Choroid plexus epithelial cell (primary cell): ENCODE results near the gene PRM2.

ENCODE experiments used
- DNase-seq: peaks from one replicate; pipeline ENCODE4 v3.0.0-alpha.2; 2010; ENCODE audit warnings: low read depth
- H3K4me3 ChIP-seq: 2 replicates; pipeline ENCODE4 v1.5.1; 2011; ENCODE audit warnings: low read depth, mild to moderate bottlenecking, control low read depth, low read length, moderate library complexity
- CTCF ChIP-seq: conservative IDR thresholded peaks from 2 replicates; pipeline ENCODE4 v1.5.1; 2011; ENCODE audit warnings: low read depth, mild to moderate bottlenecking, control low read depth, inconsistent platforms, low read length, moderate library complexity

PRM2 gene

GRCh38 chr16:11283820-11284248 lies 7.6 kb upstream of the PRM2 start:
- H3K4me3 ChIP-seq = no peak overlapping the region
- TF ChIP-seq CTCF = no peak
- peak; percentile 15 for DNase-seq

GRCh38 chr16:11280616-11281522 lies 4.6 kb upstream of the PRM2 start, which contains the start of gene PRM1:
PRM1 (minus strand) TSS chr16:11281330; CDS start chr16:11281238, 92 bp downstream.
- DNase-seq = no peak
- no peak for TF ChIP-seq CTCF
- no peak within 1 kb of the TSS for H3K4me3 ChIP-seq

GRCh38 chr16:11278681-11279628 lies 2.7 kb upstream of the PRM2 start:
- H3K4me3 ChIP-seq = no peak overlapping the region
- DNase-seq = no peak
- no peak for TF ChIP-seq CTCF

GRCh38 chr16:11277607-11278337 lies 1.5 kb upstream of the PRM2 start:
- no peak for TF ChIP-seq CTCF
- no peak overlapping the region for H3K4me3 ChIP-seq
- DNase-seq = no peak

GRCh38 chr16:11276896-11277593 lies 765 bp upstream of the PRM2 start:
- no peak overlapping the region for H3K4me3 ChIP-seq
- no peak for TF ChIP-seq CTCF
- no peak for DNase-seq

GRCh38 chr16:11274964-11275363 lies 1.3 kb downstream of the PRM2 start:
- DNase-seq = no peak
- TF ChIP-seq CTCF = no peak
- H3K4me3 ChIP-seq = no peak overlapping the region
